KBM-7 (cell line): ENCODE data around the gene CCNL1.
"Not testable (repeated sequence)": the region's sequence is repeated elsewhere in the genome, so short reads cannot be mapped to it uniquely, and the experiment has no call there.

Experiments
- DNase-seq: peaks from one replicate; pipeline ENCODE4 v3.0.0-alpha.2; 2015
- in situ Hi-C: fragments of 300-500 bp; cut with MboI; formaldehyde crosslinking; loops from 2 replicates; pipeline ENCODE4 v1.14.3; 2020; ENCODE audit warnings: low sequenced_read_pairs, low pct_unique_long_range_greater_than_20kb, mixed read lengths

CCNL1 gene

DNA sequence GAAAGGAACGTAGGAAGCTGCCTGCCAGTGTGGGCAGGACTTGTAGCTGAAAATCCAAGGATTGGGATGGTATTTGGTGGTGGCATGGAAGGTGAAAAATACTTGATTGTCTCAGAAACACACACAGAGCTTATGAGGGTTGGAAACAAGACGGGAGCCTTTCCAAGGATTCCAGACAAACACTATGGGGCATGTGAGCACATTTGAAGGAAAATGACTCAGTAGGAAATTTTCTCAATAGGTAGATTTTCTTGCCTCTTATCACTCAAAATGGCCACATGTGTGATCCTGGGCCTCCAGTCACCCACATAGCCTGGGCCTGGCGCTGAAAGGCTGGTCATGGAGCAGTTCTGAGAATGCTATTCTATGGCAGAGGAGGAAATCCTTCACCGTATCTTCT lies 47.4 kb downstream of the CCNL1 start:
- in situ Hi-C loops: no loop called here
- DNase-seq: no peak

DNA sequence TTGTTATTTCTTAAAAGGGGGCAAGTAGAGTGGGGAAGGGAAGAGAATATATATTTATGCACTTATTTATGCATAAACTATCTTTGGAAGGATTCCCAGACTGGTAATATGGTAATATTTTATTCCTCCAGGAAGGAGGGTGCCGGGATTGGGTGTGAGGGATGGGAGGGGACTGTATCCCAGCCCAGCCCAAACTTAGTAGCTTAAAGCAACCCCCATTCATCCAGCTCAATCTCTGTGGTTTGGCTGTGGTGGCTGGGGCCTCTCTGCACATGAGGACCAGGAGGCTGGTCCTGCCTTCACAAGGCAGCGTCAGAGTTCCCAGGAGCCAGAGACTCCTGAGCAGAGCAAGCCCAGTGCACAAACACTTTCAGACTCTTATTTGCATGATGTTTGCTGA lies 48.4 kb downstream of the CCNL1 start:
- in situ Hi-C loops: no loop called here
- DNase-seq: no peak

DNA sequence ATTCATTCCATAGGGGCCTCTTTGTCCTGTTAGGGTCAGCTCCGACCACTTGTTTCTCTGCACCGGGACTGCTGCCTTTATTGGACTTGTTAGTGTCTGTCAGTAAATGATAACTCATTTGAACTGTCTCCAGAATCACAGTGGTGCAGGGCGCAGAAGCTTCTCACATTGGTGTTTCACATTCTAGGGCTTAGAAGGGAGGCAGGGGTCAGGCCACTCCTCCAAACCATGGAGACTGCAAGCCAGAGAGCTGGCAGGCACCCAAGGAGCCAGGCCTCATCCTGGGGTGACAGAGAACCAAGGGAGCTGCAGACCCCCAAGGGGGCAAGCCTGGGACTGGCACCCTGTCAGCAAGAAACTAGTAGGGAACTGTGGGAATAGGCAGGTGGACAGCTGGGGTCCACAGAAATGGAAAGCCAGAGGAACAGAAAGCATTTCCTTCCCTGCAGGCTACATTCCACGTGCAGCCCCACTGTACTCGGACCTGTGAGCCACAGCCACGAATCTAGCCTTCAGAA lies 49.1 kb downstream of the CCNL1 start:
- no peak for DNase-seq
- in situ Hi-C loops: no loop called here

DNA sequence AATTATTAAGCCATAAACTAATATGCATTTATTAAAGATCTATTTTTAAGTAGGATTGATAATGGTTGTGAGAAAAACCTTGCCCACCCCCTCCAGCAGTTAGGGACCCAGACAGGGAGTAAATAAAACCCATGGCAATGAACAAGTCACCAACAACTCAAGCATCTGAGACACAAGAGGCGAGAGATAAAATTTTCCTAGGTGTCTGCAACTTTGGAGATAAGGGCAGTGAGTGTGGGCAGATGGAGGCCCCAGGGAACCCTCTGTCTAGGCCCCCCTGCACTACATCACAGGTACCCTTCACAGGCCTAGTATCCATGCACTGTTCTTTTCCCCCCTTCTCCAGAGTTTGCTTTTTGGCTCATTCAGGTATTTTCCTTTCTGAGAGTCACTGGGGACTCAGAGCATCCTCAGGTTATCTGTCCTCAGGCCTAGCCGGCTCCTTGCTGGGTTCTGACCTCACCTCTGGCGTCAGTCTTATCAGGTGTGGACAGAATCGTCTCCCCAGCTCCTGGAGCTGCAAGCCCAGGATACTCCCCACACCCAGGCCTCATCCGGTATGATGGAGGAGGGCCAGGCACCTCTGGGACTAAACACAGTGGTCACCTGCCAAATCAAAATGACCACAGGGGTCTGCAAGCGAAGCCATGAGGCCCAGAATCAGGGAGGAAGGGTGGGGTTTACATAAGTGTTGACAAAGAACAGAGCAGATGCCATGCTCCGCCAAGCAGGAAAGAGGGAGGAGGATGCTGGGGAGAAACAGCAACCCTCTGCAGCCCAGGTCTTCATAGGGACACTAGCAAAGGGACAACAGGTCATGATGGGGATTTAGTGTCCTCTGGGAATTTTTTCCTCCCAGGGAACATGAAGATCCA lies 50.4 kb downstream of the CCNL1 start:
- in situ Hi-C loops: no loop called here
- no peak for DNase-seq

DNA sequence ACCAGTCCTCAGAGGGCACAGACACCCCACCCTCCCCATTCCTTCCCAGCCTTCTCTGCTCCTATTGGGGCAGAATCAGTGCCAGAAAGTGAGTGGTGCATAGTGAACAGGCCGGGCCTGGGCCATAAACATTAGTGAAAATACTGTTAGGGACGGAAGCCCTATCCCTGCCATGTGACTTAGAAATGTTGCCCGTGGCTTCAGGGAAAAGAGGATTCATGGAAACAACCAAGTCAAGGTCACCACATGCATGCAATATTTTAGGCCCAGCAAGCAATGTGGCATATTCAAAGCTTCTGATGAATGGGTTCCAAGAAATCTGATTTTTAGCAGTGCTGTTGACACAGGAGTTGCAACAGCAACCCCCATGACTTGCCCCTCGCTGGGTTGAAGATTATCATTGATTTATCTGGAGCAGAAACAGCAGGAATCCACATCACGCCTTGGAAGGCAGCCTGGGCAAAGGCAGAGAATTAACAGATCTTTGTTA lies 52.3 kb downstream of the CCNL1 start:
- DNase-seq: no peak
- in situ Hi-C loops: no loop called here

DNA sequence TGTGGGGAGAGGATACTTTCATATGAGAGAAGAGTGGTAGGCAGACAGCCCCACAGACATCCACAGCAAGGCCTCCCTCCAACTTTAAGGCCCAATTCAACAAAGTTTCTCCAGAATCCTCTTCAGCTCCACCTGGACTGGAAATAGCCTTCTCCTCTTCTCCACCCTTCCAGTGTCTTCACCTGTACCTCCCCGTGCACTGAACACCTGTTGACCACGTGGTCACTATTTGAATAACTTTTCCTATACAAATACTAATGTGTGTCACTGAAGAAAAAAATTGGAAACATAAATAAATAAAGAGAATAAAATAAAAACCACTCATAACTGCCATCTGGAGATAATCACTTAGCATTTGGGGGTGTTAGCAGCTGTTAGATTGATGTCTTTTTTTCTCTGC lies 52.9 kb downstream of the CCNL1 start:
- no peak for DNase-seq
- in situ Hi-C loops: no loop called here

GRCh38 chr3:157104928-157105652 lies 54.9 kb downstream of the CCNL1 start:
- in situ Hi-C loops: no loop called here

GRCh38 chr3:157104521-157104920 lies 55.4 kb downstream of the CCNL1 start:
- no peak for DNase-seq
- in situ Hi-C loops: no loop called here

More at GRCh38 chr3:157104928-157105652, 54.9 kb downstream of the CCNL1 start:
- no peak for DNase-seq

DNA sequence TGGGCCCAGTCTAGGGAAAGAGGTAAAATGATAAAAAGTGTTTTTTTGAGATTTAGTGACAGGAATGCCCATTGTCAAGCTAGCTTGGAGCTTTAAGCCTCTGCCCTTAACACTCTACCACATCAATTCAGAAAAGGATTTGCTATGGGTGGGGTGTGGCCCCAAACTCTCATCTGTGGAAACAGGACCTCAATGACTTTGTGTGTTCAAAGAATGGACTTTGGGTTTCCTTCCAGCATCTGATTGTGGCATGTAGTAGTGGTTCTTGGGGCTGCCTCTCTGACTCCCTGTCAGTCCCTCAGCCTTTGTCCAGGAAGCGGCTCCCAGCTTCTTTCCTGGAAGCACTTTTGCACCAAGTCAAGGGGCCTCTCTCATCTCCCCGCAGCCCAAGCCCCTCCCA lies 56.1 kb downstream of the CCNL1 start:
- no peak for DNase-seq
- in situ Hi-C loops: no loop called here

- in situ Hi-C loops: no loop called here
Observed at GRCh38 chr3:157103280-157103679, 56.7 kb downstream of the CCNL1 start.

DNA sequence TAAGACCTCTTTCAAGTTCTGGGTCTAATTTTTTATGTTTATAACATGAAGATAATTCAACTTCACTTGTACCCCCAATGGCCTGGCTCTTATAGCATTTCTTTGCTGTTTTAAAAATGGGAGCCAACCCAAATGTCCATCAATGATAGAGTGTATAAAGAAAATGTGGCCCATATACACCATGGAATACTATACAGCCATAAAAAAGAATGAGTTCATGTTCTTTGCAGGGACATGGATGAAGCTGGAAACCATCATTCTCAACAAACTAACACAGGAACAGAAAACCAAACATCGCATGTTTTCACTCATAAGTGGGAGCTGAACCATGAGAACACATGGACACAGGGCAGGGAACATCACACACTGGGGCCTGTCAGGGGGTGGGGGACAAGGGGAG lies 57.4 kb downstream of the CCNL1 start:
- DNase-seq, in situ Hi-C loops: not testable (repeated sequence)

More at GRCh38 chr3:157103280-157103679, 56.7 kb downstream of the CCNL1 start:
- no peak for DNase-seq

- in situ Hi-C loops: no loop called here
- DNase-seq: no peak
Observed at GRCh38 chr3:157102098-157102497, 57.8 kb downstream of the CCNL1 start.

GRCh38 chr3:157101486-157101885 lies 58.5 kb downstream of the CCNL1 start:
- in situ Hi-C loops: no loop called here

GRCh38 chr3:157100608-157101396 lies 59.1 kb downstream of the CCNL1 start:
- in situ Hi-C loops: no loop called here
- no peak for DNase-seq

More at GRCh38 chr3:157101486-157101885, 58.5 kb downstream of the CCNL1 start:
- DNase-seq: no peak

DNA sequence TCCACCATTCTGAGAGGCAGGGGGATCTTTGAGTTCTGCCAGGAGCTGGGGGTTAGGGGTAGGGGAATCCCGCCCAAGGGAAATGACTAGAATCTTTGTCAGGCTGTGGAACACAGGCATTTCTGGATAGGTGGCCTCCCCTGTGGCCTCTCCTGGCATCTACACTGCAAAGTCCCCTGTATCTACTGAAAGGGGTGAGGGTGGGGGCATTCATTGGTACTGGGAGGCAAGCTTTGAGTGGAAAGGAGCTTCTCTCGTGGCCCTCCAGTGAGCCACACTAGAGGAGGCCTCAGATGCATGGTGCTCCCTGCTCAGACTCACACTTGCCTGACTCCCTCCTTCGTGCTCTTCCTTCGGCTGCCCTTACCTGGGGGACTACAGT lies 59.9 kb downstream of the CCNL1 start:
- in situ Hi-C loops: no loop called here

DNA sequence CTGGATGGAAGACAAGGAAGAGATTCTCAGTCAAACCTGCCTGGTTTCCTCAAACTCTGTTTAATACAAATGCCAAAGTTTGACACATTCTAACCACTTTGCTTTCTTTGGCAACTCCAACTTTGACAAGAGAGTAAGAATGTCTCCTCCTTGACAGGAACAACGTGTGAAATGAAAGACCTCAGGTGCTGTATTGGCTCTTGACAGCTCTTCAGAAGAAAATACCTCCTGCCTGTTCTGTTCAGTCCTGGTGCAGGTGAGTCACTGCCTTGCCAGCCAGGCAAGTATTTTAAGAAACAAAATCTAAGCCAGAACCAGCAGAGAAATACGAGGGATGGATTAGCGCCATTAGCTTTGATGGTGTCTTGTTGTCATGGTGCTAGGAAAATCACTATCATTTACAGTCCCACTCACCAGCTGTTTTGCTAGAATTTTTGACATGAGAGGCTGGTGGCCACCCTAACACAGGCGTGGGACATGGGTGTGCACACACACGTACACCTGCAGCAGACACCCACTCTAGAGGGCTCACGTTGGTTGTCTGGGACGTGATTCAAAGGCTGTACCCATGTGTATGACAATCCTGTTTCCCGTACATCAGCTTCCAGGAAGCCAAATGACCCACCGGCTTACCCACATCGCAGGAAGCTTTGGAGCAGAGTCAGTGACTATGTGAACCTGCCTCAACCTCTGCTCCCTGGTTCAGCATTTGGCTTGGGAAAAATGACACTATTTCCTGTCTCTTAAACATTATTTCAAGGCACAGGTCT lies 60.4 kb downstream of the CCNL1 start:
- DNase-seq: no peak
- in situ Hi-C loops: loop anchor here (25.0 kb wide), 1 partner anchor 562 kb away; no protein-coding TSS in a partner anchor

More for the DNA sequence above, 59.9 kb downstream of the CCNL1 start:
- DNase-seq: no peak

GRCh38 chr3:157098823-157099185 lies 61.1 kb downstream of the CCNL1 start:
- in situ Hi-C loops: loop anchor here (25.0 kb wide), 1 partner anchor 562 kb away; no protein-coding TSS in a partner anchor
- no peak for DNase-seq

DNA sequence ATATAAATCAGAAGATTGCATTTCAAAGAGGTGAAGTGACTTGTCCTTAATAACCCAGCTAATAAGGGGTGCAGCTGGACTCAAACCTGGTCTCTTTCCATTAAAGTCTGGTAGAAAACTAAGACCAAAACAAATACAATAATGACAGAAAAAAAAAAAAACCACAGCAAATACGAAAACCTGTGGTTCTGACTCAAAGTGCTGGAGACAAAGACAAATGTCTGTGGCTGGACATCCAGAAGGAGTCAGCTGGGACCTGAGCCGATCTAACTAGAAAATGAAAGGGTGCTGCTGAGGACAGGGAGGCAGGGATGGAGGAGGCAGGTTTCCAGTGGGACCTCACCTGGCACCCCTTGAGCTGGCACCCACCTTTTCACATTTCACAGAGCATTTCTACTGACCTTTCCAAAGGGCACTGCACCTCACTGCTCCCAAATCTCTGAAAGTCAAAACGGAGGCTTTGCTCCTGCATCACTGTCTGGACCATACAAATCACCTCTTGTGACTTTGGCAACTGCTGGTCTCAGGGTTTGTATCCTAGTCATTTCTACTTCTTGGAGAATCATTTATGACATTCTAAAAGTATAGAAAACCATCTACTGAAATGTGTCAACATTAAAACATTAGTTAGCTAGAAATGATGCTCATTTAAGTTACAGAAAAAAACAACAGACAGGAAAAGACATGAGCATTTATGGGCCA lies 61.7 kb downstream of the CCNL1 start:
- DNase-seq: no peak
- in situ Hi-C loops: loop anchor here (25.0 kb wide), 1 partner anchor 561 kb away; no protein-coding TSS in a partner anchor
